Right renal pelvis (tissue), 4 donors: ENCODE data around the gene MAP7D1. TPM values are rescaled to one million over a fixed set of nuclear protein-coding genes. Genes with fewer than 3 reads are reported as not detected.
"Not testable (repeated sequence)": the region's sequence is repeated elsewhere in the genome, so short reads cannot be mapped to it uniquely, and the experiment has no call there.

ENCODE experiments used
- DNase-seq, 4 donors: peaks; one replicate each; pipeline ENCODE4 v3.0.0-alpha.2; 2013; ENCODE audit warnings: low read depth in 4 of 4, low spot score in 3 of 4, missing footprints in 1 of 4
- polyA plus RNA-seq, 4 donors: library from polyadenylated mRNA; unstranded; fragments of 120-200 nt; gene quantifications; one replicate each; pipeline ENCODE4 v1.2.1, GENCODE V29; 2013; ENCODE audit not compliant: insufficient read length in 4 of 4

Gene MAP7D1
- polyA plus RNA-seq, 4 donors: 58.6 to 63.8 (median 63.1) TPM

- peak in 2 of 4 donors; percentile 55 to 60 for DNase-seq
Measured at GRCh38 chr1:36224537-36225282, 68.8 kb downstream of the MAP7D1 start.

GRCh38 chr1:36225283-36225899, 69.4 kb downstream of the MAP7D1 start:
- DNase-seq: no peak

GRCh38 chr1:36230279-36230678, 74.3 kb downstream of the MAP7D1 start:
- DNase-seq: not testable (repeated sequence)

Other genes with a start within 250 kb of the MAP7D1 start
- gene AGO3, start 225.1 kb upstream of the MAP7D1 start, polyA plus RNA-seq: 10 to 100 TPM; 11.1 to 13.2 (median 12.1) TPM
- gene TEKT2, start 72.1 kb upstream of the MAP7D1 start, polyA plus RNA-seq: 10 to 100 TPM in 3 of 4 donors, 1 to 10 TPM in 1; 9.8 to 12.0 (median 10.6) TPM
- 10 to 100 TPM; 31.6 to 38.0 (median 33.2) TPM for gene ADPRS, start 67.3 kb upstream of the MAP7D1 start, polyA plus RNA-seq
- 1 to 10 TPM; 1.4 to 3.8 (median 1.9) TPM for gene COL8A2, start 30.9 kb upstream of the MAP7D1 start, polyA plus RNA-seq
- gene TRAPPC3, start 6.7 kb upstream of the MAP7D1 start, polyA plus RNA-seq: 10 to 100 TPM; 62.1 to 66.6 (median 66.3) TPM
- 100 to 1,000 TPM; 122 to 147 (median 139) TPM for gene THRAP3, start 68.3 kb downstream of the MAP7D1 start, polyA plus RNA-seq
- gene SH3D21, start 150.2 kb downstream of the MAP7D1 start, polyA plus RNA-seq: 10 to 100 TPM; 21.4 to 26.2 (median 25.1) TPM
- 100 to 1,000 TPM in 1 of 4 donors, 10 to 100 TPM in 3; 45.4 to 124 (median 57.3) TPM for gene EVA1B, start 167.5 kb downstream of the MAP7D1 start, polyA plus RNA-seq
- 10 to 100 TPM; 40.8 to 48.2 (median 43.7) TPM for gene STK40, start 229.8 kb downstream of the MAP7D1 start, polyA plus RNA-seq
- gene LSM10, start 241.7 kb downstream of the MAP7D1 start, polyA plus RNA-seq: 10 to 100 TPM; 25.8 to 33.3 (median 27.6) TPM